ENCODE data around the gene POLE2. TPM values are rescaled to one million over a fixed set of nuclear protein-coding genes. Genes with fewer than 3 reads are reported as not detected.
"Not testable (repeated sequence)": the region's sequence is repeated elsewhere in the genome, so short reads cannot be mapped to it uniquely, and the experiment has no call there.

POLE2 gene
- total and polyA plus RNA-seq, 2 experiments from 2014 or later: 41.9 to 53.3 TPM

DNA sequence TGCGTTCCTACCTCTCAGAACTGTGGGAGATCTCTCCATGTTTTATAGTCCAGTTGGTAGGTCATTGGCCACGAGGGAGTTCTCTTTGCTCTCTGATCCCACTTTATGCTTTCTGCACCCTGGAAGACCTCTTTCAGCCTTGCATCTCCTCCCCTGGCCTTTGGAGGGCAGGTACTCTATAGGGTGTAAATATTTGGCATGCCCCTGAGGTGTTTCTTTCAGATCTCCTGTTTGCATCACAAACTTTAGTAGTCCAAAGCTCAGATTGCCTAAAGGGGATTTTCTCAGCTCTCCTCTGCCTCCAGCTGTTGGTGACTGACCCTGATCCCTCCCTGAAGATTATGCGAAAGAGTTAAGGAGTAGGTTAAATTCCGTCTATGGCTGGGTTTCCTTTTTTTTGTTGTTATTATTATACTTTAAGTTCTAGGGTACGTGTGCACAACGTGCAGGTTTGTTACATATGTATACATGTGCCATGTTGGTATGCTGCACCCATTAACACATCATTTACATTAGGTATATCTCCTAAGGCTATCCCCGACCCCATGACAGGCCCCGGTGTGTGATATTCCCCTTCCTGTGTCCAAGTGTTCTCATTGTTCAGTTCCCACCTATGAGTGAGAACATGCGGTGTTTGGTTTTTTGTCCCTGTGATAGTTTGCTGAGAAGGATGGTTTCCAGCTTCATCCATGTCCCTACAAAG, 33.9 kb upstream of the POLE2 start:
- H3K4me3 ChIP-seq; H3K36me3 Mint-ChIP-seq (ENCODE audit: low read depth); H3K4me1 ChIP-seq (ENCODE audit: insufficient read depth); H3K4me1 Mint-ChIP-seq; H3K27me3 ChIP-seq (ENCODE audit: insufficient read depth); H3K4me3 Mint-ChIP-seq; H4K20me1 ChIP-seq (replicated peaks; ENCODE audit: insufficient read depth); H3F3A ChIP-seq (replicated peaks; ENCODE audit: low read depth); H3K36me3 ChIP-seq (ENCODE audit: insufficient read depth); H3K79me2 ChIP-seq (replicated peaks; ENCODE audit: insufficient read depth); H3K27ac Mint-ChIP-seq; H3K27me3 Mint-ChIP-seq (ENCODE audit: insufficient read depth, low read depth, poor library complexity); H3K4me2 ChIP-seq; H3K9me3 Mint-ChIP-seq; H3K9me2 ChIP-seq (ENCODE audit: insufficient read depth); H3K27ac ChIP-seq (ENCODE audit: low read depth): not testable (repeated sequence)
- TF ChIP-seq CTCF (conservative IDR thresholded peaks at IDR 0.05; ENCODE audit: low read depth in 2 of 2): peak in 1 of 2 experiments; percentile 17; a peak in 1 of 4 replicates
- peak; percentile 42 for DNase-seq (ENCODE audit: low spot score)
- ATAC-seq: peak; percentile 81
- H2AFZ ChIP-seq: 0 out of 2 replicates have a peak overlapping the region, but pooled peaks have one; percentile 1

DNA sequence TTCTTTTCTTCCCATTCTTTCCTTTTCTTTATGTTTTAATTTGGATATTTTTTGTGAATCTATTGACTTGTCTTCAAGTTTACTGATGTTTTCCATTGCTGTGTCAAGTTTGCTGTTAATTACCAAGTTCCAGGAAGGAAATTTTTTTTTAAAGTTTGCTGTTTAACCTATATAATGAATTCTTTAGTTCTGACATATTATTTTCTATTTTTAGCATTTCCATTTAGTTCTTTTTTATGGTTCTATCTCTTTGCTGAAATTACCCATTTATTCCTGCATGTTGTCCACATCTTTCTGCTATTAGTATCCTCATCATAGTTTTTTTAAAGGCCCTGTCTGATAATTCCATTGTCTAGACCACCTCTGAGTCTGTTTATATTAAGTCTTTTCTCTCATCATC, 32.7 kb upstream of the POLE2 start:
- DNase-seq (ENCODE audit: low spot score): no peak
- Mint-ChIP-seq H3K36me3 (ENCODE audit: low read depth) (no peaks in the 10 kb centered on the region), H3K9me3 (no peaks in the 10 kb centered on the region; the same call in 2 of the 3 replicates), H3K27me3 (ENCODE audit: insufficient read depth, low read depth, poor library complexity) (peaks cover 2% of the 10 kb centered on the region), H3K27ac (no peak overlapping the region), H3K4me1 (0 out of 3 replicates have a peak, but pooled peaks cover 6% of the 10 kb centered on the region), H3K4me3 (no peak overlapping the region)
- Histone ChIP-seq H3K36me3 (ENCODE audit: insufficient read depth) (no peaks in the 10 kb centered on the region), H3K4me3 (no peak overlapping the region), H3K27me3 (ENCODE audit: insufficient read depth) (no peaks in the 10 kb centered on the region), H4K20me1 (replicated peaks; ENCODE audit: insufficient read depth) (no peaks in the 10 kb centered on the region), H3K79me2 (replicated peaks; ENCODE audit: insufficient read depth) (no peaks in the 10 kb centered on the region), H3K4me1 (ENCODE audit: insufficient read depth) (no peaks in the 10 kb centered on the region), H3F3A (replicated peaks; ENCODE audit: low read depth) (no peaks in the 10 kb centered on the region), H3K27ac (ENCODE audit: low read depth) (no peak overlapping the region), H3K9me2 (ENCODE audit: insufficient read depth) (no peaks in the 10 kb centered on the region), H3K4me2 (no peak overlapping the region), H2AFZ (no peak overlapping the region)
- ATAC-seq: no peak
- no peak for TF ChIP-seq STAT1 (IDR thresholded peaks at IDR 0.05; ENCODE audit: unreplicated experiment)
- TF ChIP-seq, protein P1, sequence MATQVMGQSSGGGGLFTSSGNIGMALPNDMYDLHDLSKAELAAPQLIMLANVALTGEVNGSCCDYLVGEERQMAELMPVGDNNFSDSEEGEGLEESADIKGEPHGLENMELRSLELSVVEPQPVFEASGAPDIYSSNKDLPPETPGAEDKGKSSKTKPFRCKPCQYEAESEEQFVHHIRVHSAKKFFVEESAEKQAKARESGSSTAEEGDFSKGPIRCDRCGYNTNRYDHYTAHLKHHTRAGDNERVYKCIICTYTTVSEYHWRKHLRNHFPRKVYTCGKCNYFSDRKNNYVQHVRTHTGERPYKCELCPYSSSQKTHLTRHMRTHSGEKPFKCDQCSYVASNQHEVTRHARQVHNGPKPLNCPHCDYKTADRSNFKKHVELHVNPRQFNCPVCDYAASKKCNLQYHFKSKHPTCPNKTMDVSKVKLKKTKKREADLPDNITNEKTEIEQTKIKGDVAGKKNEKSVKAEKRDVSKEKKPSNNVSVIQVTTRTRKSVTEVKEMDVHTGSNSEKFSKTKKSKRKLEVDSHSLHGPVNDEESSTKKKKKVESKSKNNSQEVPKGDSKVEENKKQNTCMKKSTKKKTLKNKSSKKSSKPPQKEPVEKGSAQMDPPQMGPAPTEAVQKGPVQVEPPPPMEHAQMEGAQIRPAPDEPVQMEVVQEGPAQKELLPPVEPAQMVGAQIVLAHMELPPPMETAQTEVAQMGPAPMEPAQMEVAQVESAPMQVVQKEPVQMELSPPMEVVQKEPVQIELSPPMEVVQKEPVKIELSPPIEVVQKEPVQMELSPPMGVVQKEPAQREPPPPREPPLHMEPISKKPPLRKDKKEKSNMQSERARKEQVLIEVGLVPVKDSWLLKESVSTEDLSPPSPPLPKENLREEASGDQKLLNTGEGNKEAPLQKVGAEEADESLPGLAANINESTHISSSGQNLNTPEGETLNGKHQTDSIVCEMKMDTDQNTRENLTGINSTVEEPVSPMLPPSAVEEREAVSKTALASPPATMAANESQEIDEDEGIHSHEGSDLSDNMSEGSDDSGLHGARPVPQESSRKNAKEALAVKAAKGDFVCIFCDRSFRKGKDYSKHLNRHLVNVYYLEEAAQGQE (IDR thresholded peaks at IDR 0.05; ENCODE audit: unreplicated experiment): no peak
- no peak for TF ChIP-seq ZNF114 (CRISPR knock-in tag; IDR thresholded peaks at IDR 0.05)
- no peak for TF ChIP-seq CTCF (conservative IDR thresholded peaks at IDR 0.05; ENCODE audit: low read depth in 2 of 2)
- TF ChIP-seq EZH2phosphoT487 (IDR thresholded peaks at IDR 0.05; ENCODE audit: unreplicated experiment): no peak
- TF ChIP-seq, protein P2, sequence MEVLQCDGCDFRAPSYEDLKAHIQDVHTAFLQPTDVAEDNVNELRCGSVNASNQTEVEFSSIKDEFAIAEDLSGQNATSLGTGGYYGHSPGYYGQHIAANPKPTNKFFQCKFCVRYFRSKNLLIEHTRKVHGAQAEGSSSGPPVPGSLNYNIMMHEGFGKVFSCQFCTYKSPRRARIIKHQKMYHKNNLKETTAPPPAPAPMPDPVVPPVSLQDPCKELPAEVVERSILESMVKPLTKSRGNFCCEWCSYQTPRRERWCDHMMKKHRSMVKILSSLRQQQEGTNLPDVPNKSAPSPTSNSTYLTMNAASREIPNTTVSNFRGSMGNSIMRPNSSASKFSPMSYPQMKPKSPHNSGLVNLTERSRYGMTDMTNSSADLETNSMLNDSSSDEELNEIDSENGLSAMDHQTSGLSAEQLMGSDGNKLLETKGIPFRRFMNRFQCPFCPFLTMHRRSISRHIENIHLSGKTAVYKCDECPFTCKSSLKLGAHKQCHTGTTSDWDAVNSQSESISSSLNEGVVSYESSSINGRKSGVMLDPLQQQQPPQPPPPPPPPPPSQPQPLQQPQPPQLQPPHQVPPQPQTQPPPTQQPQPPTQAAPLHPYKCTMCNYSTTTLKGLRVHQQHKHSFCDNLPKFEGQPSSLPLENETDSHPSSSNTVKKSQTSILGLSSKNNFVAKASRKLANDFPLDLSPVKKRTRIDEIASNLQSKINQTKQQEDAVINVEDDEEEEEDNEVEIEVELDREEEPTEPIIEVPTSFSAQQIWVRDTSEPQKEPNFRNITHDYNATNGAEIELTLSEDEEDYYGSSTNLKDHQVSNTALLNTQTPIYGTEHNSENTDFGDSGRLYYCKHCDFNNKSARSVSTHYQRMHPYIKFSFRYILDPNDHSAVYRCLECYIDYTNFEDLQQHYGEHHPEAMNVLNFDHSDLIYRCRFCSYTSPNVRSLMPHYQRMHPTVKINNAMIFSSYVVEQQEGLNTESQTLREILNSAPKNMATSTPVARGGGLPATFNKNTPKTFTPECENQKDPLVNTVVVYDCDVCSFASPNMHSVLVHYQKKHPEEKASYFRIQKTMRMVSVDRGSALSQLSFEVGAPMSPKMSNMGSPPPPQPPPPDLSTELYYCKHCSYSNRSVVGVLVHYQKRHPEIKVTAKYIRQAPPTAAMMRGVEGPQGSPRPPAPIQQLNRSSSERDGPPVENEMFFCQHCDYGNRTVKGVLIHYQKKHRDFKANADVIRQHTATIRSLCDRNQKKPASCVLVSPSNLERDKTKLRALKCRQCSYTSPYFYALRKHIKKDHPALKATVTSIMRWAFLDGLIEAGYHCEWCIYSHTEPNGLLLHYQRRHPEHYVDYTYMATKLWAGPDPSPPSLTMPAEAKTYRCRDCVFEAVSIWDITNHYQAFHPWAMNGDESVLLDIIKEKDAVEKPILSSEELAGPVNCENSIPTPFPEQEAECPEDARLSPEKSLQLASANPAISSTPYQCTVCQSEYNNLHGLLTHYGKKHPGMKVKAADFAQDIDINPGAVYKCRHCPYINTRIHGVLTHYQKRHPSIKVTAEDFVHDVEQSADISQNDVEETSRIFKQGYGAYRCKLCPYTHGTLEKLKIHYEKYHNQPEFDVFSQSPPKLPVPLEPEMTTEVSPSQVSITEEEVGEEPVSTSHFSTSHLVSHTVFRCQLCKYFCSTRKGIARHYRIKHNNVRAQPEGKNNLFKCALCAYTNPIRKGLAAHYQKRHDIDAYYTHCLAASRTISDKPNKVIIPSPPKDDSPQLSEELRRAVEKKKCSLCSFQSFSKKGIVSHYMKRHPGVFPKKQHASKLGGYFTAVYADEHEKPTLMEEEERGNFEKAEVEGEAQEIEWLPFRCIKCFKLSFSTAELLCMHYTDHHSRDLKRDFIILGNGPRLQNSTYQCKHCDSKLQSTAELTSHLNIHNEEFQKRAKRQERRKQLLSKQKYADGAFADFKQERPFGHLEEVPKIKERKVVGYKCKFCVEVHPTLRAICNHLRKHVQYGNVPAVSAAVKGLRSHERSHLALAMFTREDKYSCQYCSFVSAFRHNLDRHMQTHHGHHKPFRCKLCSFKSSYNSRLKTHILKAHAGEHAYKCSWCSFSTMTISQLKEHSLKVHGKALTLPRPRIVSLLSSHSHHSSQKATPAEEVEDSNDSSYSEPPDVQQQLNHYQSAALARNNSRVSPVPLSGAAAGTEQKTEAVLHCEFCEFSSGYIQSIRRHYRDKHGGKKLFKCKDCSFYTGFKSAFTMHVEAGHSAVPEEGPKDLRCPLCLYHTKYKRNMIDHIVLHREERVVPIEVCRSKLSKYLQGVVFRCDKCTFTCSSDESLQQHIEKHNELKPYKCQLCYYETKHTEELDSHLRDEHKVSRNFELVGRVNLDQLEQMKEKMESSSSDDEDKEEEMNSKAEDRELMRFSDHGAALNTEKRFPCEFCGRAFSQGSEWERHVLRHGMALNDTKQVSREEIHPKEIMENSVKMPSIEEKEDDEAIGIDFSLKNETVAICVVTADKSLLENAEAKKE (CRISPR knock-in tag; IDR thresholded peaks at IDR 0.05): no peak

All from GM23338 (cell line).